CD4-positive, alpha-beta T cell treated with Interleukin-21 for 1 hour (primary cell): Measurements from ENCODE around the gene ADGRB3.
"Not testable (repeated sequence)": the region's sequence is repeated elsewhere in the genome, so short reads cannot be mapped to it uniquely, and the experiment has no call there.

Experiments
- DNase-seq: peaks from one replicate; pipeline ENCODE4 v3.0.0-alpha.2; 2020

Gene ADGRB3

DNA sequence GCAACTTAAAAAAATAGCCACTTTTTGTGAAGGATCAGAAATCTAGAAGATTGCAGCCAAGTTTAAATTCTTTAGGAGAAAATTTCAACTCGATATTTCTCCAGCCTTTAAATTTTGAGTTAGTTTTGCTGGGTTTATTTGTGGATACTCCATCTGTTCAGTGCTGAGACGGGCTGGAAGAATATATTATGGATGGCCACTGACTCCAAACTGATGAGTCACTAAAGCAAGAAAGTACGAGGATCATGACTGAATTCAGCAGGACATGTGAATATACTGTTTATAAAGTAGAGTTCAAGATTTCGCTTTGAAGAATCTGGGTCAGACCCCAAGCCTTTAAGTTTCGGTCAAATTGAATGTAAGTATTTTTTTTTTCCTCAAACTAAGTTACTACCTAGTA is 199.5 kb downstream of the ADGRB3 start:
- DNase-seq = no peak

DNA sequence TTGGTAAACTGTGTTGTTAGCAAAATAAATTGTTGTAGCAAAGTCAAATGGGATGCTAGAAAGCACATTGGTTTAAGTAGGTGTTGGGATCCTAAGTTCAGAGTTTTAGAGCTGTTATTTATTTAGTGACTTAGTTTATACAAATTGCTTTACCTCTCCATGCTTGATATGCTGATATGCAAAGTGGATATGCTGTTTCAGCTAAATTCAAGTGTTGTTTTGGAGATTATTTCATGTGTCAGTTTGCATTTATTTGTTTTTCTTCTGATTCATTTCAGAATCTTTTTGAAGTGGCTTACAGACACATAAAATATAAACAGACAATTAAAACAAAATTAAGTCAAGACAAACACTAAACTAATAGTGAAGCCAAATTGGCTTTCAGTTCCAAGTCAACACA is 203.5 kb downstream of the ADGRB3 start:
- no peak for DNase-seq

DNA sequence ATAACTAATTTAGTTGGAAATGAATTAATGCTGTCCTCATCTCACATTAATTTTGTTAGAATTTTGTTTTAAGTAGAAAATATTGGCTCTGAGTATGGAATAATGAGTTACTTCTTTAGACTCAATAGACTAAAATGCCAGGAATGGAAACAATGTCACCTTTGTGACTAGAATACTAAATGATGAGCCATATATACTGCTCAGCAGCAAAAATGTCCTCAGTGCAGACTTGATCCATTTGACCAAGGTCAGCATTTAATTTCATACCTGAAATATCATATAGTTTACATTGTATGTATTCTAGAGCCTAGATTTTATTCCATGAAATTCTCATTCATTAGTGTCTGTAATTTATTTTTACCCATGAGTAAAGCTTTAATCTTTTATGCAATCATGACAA is 217.7 kb downstream of the ADGRB3 start:
- no peak for DNase-seq

DNA sequence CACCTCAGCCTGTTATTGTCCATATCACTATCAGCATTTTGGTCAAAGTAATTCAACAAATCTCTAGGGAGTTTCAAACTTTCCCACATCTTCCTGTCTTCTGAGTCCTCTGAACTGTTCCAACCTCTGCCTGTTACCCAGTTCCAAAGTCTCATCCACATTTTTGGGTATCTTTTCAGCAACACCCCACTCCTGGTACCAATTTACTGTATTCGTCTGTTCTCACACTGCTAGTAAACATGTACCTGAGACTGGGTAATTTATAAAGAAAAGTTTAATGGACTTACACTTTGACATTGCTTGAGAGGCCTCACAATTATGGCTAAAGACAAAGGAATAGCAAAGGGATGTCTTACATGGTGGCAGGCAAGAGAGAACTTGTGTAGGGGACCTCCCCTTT is 224.2 kb downstream of the ADGRB3 start:
- no peak for DNase-seq

DNA sequence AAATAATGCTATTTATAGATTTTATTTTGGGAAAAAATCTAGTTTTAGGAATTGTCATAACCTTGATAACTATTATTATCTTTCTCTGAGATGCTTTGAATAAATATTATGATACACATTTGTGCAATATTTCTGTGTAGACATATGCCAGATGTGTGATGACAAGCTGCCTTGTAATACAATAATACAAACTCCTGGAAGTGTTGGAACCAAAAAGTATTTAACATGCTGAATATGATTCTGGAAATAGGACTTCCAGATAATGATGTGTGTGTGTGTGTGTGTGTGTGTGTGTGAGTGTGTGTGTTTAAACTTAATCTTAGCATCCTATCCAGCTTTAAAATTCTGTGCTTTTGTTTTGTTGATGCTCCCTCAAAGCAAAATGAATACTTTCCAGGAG is 233.6 kb downstream of the ADGRB3 start:
- DNase-seq = no peak

DNA sequence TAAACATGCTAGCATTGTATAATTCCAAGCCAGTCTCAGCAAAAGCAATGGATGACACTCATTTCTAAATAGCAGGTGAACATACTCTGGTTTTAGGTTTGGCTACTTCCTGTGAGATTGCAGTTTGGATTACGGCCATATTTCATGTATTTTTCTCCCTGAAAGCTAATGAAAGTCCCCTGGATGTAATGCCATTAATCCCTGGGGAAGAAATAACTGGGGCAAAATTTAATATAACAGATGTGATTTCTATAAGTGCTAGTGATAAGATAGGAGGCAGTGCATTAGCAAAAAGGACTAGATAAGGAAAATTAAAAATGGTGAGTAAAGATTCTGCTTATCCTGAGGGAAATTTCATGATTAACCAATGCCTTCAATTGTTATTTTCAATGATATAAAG is 238.2 kb downstream of the ADGRB3 start:
- DNase-seq = no peak

DNA sequence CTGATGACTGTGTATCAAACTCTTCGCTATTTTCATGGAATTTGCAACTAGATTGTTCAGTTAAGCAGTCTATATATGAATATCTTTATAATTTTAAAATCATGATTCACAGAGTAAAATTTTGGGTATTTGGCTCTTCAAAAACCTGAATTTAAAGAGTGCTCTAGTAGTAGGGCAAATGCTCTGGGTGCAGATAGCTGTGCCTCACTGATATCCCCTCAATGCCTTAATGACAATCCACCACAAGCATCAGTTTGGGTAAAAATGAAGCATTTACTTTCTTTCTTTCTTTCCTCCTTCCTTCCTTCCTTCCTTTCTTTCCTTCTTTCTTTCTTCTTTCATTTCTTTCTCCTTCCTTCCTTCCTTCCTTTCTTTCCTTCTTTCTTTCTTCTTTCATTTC is 239.7 kb downstream of the ADGRB3 start:
- DNase-seq = no peak

DNA sequence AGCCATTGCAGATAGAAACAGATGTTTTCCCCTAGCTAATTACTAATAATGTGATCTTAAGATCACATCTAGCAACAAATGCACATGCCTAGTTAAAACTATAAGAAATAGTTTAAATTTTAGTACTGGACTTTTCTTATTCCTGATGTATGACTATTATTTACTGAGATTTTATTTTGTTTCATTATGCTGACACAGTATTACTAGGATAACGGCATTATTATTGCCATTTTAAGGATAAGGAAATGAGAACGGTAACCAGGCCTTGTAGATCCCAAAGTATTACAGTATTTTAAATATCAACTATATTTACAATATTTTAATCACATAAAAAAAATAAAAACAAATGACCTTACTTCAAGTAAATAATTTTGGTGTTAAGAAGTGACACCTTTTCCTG is 240.3 kb downstream of the ADGRB3 start:
- DNase-seq = no peak

DNA sequence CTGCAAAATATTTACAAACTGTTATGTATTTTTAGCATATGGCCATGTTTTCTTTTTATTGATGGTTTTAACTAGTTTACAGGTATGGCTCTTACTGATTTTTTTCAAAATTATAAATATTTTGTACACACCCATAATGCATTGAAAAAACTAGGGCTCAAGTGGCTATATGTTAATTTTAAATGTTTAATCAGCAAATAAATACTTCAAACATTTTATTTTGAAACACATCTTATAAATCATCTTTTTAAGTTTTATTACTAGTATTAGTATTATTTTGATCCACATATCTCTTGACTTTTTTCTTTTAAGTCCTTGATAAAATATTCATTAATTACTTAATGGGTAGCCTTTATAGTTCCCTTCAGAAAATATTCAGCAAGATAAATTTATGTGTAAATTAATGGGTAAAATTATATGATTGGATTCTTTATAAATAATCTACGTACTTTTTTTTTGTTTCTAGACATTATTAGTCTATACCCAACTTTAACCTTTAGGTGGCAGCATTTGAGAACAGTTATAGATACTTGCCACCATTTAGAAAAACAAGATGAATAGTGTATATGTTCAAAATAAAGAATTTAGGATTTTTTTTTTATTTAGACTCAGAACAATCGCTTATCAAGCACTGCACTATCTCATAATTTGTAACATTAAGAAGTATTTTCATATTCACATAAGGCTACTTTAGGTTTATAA is 241.9 kb downstream of the ADGRB3 start:
- DNase-seq = no peak

DNA sequence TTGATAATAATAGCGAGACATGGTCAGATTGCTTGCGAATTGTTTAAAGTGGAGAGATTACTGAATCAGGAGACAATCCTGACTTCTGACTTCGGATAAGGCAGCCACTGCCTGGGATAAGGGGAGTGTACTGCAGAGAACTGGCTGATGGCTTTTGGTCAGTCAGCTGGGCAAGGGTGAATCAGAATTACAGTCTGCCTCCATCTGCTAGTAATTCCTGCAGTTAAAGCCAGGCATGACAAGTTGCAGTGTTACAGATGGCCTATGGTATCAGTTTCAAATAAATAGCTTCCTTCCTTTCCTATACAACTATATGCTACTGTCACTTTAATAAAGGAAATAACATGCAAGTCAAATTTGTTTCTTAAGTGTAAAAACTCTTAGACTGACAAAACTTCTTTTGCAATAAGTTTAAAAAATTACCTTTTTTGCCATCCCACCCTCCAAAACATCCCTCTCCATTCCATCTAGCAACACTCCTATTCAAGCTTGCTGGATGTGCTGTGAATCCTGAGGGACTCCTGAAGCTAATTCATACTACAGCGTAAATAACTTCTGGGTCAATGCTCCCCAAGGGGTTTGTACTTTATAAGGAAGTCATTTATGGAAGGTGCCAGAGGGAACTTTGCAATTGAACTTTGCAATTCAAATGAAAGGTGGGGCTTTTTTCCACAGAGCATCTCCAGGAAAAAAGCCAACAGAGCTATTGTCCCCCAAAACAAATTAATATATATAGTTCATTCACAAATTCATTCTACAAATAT is 245.2 kb downstream of the ADGRB3 start:
- DNase-seq = no peak

DNA sequence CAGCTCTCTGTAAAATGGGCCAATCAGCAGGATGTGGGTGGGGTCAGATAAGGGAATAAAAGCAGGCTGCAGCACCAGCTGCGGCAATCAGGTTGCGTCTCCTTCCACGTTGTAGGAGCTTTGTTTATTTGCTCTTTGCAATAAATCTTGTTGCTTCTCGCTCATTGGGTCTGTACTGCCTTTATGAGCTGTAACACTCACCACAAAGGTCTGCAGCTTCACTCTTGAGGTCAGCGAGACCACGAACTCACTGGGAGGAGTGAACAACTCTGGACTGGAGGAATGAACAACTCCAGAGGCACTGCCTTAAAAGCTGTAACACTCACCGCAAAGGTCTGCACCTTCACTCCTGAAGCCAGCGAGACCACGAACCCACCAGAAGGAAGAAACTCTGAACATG is 248.2 kb downstream of the ADGRB3 start:
- not testable (repeated sequence) for DNase-seq

DNA sequence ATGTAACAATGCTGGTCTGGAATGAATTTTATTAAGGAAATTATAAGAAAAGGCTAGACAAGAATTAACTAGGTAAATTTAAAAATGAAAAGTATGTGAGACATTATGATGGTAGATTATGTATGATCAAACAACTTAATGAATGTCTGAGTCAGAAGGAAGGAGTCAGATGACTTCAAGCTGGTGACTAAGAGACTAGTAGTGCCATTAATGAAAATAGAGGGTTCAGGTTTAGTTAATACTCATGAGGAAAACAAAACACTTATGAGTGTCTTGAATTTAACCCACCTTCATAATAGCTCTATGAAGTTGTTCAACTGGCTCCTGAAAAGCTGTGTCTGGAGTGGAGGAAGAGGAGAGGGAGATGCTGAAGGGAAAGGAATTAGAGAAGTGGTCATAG is 256.3 kb downstream of the ADGRB3 start:
- no peak for DNase-seq

DNA sequence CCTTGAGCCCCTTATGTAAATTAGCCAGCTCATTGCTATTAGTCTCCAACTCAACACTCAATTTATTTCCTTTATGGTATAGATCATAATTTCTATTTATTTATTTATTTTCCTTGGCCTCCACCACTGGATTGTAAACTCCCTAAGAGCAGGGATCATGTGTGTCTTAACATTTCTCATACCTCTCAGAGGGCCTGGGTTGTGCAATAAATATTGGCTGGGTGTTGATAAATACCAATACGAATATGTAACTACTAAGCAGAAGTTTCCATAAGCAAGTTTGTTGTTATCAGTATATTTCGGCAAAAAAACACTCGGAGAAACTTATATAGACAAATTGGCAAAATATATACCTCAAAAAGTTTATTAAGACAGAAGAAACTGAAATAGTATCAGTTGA is 257.4 kb downstream of the ADGRB3 start:
- DNase-seq = no peak

DNA sequence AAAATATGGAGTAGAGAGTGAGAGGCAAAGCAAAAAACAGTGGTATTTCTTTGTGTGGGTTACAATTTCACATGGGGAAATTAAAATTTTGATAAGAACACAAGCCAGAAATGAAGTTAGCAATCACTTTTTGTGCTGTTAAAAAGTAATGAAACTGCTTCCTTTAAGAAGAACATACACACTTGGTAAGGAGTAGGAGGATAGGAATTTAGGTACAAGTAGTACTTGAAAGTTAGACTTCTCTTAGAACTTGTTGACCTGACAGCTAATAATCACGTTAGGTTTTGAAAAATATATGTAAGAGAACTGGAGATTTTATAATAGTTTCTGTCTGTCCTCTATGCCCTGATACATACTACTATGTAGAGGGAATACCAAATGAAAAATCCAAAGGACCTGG is 260.8 kb downstream of the ADGRB3 start:
- no peak for DNase-seq

DNA sequence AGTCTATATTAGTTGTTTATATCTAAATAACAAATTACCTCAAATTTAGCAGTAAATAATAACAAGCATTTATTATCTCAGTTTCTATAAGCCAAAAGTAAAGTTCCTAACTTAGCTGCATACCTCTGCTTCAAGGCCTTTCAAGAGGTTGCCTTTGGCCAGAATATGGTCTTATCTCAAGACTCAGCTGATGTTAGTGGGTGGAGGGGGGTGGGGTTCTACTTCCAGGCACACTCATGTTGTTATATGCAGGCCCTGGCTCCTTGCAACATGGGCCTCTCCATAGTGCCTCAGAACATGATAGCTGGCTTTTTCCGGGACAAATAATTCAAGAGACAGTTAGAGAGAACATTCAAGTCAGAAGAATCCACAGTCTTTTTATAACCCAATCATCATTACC is 266.0 kb downstream of the ADGRB3 start:
- no peak for DNase-seq

DNA sequence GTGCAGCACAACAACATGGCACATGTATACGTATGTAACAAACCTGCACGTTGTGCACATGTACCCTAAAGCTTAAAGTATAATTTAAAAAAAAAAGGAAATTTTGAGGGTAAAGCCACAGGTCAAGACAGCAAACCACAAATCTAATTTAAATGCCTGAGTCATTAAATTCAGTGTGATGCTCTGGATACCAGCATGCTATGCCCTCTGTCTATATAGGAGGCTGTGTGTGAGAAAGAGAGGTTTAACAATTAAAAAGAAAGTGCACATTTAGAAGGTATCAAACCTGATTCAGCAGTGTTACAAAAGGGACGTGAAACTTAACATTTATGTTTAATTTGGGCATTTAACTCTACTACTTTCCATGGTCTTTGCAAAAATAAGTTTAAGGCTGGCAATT is 276.3 kb downstream of the ADGRB3 start:
- DNase-seq = no peak

DNA sequence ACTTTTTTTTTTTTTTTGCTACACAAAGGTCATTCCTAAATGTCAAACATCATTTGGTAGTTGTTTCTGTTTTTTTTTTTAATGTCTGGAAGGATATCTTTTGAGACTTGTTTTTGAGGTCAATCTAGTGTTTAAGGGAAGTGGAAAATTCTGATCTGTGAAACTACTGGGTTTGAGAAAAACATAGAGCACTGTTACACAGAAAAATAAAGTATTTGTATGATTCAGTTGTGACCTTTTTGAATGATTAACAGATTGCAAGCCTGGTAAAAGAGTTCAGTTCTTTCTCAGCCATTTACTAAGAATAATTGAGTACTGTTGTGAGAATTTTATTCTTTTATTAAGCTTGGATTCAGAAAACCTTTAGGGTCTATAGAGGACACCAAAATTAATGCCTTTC is 276.7 kb downstream of the ADGRB3 start:
- no peak for DNase-seq

DNA sequence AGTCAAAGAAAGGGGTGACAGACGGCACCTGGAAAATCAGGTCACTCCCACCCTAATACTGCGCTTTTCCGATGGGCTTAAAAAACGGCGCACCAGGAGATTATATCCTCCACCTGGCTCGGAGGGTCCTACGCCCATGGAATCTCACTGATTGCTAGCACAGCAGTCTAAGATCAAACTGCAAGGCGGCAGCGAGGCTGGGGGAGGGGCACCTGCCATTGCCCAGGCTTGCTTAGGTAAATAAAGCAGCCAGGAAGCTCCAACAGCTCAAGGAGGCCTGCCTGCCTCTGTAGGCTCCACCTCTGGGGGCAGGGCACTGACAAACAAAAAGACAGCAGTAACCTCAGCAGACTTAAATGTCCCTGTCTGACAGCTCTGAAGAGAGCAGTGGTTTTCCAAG is 277.7 kb downstream of the ADGRB3 start:
- not testable (repeated sequence) for DNase-seq

DNA sequence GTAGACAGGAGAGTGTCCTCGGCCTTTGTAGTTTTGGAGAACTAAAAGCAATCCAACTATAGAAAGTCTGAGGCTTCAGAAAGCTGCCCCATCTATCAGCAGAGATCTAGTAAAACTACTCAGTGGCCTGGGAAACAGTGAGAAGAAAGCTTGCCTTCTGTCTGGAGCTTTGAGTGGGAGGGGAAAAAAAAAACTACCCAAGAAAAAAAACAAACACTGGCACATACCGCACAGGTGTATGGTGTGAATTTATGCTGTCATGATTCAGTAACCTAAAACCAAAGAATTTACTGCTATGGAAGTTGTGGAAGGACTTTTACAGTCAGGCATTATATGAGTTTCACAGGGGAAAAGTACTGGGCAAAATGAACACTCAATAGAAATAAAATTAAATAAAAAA is 280.5 kb downstream of the ADGRB3 start:
- DNase-seq = no peak

DNA sequence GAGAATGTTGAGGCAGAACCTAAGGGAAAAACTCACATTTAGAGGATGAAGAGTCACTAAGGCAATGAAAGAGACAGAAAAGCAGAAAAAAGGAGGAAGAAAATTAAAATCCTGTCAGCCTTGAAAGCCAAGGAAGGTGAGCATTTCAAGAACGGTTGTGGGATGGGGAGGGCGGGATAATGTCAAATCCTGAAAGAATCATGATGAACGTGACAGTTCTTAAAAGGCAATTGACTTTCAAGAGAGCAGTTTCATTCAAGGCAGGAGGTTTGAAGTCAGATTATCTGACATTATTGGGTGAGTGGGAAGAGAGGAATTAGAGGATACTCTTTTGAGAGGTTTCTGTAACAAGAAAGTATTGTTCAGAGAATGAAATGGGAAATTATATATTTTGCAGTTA is 284.5 kb downstream of the ADGRB3 start:
- DNase-seq = no peak

DNA sequence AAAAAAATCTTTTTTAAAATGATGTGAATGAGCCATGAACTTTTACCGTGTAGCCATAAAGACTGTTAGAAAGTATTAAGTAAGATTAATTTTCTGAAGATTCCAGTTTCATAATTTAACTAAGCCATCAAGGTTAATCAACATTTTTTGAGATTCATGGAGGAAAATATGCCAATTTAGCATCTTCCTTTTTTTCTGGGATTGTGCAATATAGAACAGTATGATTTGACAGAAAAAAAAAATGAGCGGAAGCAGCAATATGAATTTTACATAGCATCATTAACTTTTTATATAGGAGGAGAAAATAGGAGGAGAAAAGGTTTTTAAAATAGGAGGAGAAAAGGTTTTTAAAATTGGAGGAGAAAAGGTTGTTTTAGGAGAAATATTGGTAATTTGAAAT is 306.3 kb downstream of the ADGRB3 start:
- DNase-seq = no peak

DNA sequence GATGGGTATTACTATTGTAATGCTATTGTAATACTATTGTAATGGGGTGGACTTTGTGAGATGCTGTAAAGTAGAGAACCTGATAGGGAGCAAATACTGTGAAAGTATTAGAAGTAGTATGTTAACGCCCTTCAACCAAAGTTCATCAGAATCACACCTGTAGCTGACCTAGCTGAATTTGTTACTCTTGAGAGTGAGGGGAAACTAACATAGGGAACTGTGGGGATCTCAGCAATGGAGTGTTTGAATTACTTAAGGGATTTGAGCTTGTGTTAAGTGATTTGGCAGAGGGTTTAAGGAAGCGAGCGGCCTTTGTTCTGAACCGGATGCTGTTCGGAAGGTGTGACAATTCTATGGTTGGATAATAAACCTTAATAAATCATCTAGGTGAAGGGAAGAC is 312.6 kb downstream of the ADGRB3 start:
- DNase-seq = no peak

DNA sequence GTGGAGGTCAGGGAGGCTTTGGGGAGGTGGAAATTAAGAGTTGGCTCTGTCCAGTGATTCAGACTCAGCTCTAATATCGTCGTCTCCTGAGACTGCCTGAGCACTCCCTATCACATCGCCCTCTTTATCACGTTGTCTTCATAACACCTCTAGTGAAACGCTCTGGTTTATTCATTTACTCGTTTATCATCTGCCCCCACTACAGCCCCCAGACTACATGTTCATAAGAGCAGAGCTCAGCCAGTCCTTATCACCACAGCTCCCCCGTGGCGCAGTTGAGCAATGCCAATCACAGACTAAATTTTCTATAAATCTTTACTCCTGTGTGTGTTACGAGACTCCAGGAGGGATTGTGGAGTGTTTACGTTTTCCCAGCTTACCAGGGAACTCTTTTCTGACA is 316.2 kb downstream of the ADGRB3 start:
- DNase-seq = no peak

DNA sequence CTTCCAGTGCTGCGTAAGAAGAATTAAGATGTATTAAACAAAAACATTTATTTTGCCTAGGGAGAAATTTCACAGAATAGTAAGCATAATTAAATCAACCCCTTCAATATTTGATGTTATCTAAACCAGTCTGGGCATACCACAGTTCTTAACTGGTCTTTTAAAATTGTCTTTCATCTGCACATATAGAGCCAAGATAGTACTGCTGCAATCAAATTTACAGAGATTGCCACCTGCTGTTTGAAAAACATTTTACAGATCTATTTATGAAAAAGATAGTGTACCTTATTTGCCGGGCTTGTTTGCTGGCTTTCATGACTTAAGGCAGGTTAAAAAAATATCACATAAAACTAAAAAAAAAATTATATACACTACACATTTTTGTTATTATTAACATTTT is 323.2 kb downstream of the ADGRB3 start:
- DNase-seq = no peak
